GM19043 (cell line): ENCODE results near the gene ADGRB2.

ENCODE experiments used
- ATAC-seq: cut with Tn5 transposase; IDR thresholded peaks from one replicate; pipeline ENCODE4 v1.9.1; 2021; ENCODE audit warnings: low read depth; ENCODE audit not compliant: unreplicated experiment

The ADGRB2 gene

DNA sequence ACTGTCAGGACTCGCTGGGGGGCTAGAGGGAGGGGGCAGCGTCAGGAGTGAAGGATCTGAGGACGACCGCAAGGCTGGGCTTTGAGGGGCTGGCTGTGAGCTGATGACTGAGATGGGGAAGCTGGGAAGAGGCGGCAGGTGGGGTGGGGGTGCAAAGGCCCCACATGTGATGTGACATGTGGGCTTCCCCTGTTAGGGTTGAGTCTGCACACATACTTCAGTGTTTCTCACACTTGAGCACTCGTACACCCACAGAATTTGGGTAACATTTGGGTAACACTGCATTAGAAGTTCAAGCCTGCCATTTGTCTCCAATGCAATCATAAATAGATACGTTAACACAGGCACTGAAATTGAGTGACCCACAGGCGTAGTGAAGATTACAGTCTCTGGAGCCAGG, 76.5 kb downstream of the ADGRB2 start:
- no peak for ATAC-seq

DNA sequence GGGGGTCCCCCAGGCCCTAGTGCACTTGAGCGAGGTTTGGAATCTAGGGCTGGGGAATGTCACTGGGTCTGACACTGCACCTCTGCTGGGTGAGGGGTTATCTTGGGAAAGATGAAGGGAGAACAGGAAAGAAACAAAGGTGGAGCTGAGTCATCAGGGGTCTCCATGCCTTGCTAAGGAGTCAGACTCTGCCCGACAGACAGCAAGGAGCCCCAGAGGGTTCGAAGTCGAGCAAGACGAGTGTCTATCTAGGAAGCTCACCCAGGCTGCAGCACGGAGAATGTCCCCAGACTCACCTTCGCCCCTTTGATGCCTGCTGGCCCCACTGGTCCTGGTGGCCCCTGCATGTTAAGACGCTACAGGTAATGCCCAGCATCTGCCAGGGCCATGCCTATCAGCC, 78.3 kb downstream of the ADGRB2 start:
- no peak for ATAC-seq

DNA sequence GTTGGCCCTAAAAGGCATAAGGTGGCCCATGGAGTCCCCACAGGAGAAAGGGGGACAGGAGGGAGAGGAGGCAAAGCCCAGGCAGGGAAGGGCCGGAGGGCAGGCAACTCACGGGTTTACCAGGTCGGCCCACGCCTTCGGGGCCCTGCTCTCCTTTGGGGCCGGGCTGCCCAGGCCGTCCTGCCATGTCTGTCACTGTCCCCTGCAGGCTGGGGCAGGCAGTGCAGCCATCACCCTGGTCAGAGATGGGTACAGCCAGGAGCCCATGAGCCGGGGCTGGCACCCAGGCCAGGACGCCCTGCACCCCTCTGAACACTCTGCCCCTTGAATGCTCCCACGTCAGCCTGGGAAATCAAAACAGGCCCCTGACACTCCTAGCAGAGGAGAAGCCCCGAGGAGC, 80.1 kb downstream of the ADGRB2 start:
- no peak for ATAC-seq

DNA sequence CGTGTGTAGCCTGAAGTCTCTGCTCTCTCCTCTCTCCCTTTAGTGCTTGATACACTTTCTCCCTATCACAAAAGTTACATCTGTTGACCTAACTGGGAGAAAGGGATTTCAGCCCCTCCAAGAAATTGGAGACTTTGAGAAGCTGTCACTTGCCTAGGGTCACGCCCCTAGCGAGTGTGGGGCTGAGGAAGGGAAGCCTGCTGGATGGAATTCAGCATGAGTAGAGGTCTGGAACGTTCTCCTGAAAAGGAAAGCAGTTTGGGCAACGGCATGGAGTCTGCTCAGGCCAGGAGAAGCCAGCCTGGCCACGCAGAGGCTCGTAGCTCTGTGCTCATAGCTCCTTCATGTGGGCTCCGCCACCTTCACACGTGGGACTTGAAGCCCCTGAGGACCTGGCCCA, 82.7 kb downstream of the ADGRB2 start:
- ATAC-seq = no peak

DNA sequence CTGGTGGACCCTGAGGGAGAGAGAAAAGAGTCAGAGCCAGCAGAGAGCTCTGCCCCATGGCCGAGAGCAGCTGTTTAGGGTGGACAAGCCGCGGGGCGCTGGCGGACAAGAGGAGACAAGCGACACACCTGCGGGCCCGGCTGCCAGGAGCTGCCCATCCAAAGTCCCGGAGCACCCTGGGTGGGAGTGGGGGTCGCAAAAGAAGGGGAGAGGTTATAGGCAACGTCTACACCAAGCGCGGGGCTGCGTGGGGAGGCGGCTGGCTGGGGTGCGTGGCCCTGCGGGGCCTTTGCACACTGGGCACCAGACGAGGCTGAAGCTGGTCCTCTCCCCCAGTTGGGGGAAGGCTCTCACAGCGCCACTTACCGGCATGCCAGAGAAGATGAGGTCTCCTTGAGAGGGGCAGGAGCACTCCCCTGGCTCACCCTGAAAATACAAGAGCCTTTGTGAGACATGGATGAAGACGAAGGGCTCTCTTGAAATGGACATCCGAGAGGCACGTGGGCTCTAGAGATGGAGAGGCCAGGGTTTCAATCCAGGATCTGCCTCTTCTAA, 84.4 kb downstream of the ADGRB2 start:
- ATAC-seq = no peak

DNA sequence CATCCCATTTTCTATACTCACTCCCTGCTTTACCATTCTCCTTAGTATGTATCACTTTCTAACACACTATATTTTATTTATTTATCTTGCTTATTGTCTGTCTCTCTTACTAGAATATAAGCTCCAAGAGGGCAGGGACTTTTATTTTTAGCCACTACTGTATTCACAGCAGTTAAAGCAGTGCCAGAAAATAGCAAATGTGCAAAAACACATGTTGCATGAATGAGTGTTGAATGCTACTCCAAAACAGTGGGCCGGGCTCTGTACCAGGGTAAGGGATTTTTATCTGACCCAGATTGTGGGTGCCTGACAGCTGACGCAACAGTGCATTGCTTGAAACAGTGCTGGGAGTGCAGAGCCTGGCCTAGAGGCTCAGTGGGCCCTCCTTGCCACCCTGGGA, 85.0 kb downstream of the ADGRB2 start:
- ATAC-seq = no peak

DNA sequence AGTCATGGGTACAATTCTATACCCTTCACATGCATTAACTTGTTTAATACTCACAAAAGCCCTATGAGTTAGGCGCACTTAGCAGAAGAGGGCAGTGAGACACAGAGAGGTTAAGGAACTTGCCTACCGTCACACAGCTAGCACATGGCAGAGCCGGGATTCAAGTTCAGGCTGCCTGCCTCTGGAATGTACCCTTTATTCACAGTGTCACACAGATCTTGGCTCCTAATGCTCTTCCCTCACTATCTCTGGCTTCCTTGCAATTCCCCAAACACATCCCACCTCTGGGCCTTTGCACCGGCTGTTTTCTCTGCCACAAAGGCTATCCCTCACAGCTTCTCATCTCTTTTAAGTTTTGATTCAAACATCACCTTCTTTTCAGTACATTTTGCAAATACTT, 85.5 kb downstream of the ADGRB2 start:
- no peak for ATAC-seq

DNA sequence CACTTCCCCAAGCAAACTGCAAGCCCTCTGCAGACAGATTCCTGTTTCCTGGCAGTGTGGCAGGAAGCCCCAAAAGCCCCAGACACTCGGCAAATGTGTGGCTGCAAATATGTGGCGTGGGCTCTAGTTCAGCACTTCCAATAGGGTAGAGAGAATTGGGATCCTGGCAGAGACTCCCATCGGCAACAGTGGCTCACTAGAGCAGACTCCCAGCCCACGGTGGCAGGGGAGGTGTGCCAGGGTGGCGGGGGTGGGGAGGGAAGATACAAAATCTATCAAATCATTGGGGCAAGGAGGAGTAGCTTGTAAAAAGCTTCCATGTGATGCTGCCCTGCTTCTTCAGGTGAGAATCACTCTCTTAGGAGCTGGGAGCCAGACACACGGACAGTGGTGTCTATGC, 86.2 kb downstream of the ADGRB2 start:
- no peak for ATAC-seq

DNA sequence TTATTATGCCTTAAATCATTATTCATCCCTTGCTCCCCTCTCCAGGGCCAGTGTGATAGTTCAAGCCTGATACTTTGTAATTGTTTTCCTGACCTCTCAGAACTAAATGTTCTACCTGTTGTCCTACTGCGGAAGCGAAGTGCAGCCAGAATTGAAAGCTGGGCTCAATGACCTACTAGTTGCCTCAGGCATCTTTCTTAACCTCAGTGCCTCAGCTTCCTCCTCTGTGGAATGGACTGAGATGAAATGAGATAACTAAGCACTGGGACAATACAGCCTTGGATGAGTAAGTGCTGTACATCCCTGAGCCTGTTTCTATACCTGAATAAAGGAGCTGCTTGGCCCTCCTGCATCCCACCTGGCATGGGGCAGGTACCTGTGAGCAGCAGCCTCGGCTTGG, 86.7 kb downstream of the ADGRB2 start:
- no peak for ATAC-seq
